B cell (primary cell): ENCODE results near the gene SLC22A31. TPM values are rescaled to one million over a fixed set of nuclear protein-coding genes. Genes with fewer than 3 reads are reported as not detected.
A peak's percentile ranks its signal among the peaks of the same experiment; 100 is the strongest.

ENCODE experiments used
- ATAC-seq: fragments of 200-7000 bp; cut with Tn5 transposase; one replicate; pipeline ENCODE4 v1.10.0; 2021; ENCODE audit warnings: low read depth, mild to moderate bottlenecking, moderate number of reproducible peaks, moderate library complexity
- CTCF ChIA-PET: fragments of 350-600 bp; sonication (Branson Sonifier 250); formaldehyde crosslinking; loops from one replicate; lab custom pipeline; 2021; ENCODE audit warnings: antibody characterized with exemption, inconsistent platforms; lab: Charles Lee
- POLR2A ChIA-PET: fragments of 350-600 bp; sonication (Branson Sonifier 250); formaldehyde crosslinking; loops from one replicate; lab custom pipeline; 2021; ENCODE audit warnings: antibody characterized with exemption; lab: Charles Lee
- DNase-seq: peaks from one replicate; pipeline ENCODE4 v3.0.0; 2013
- H2AFZ ChIP-seq: 2 replicates; pipeline ENCODE4 v1.6.1; 2012; ENCODE audit warnings: mild to moderate bottlenecking, low read depth, low read length; ENCODE audit not compliant: insufficient read depth, poor library complexity, severe bottlenecking
- H3K27ac ChIP-seq, 2 donors: 1 replicate in 1 of 2; 2 replicates in 1 of 2; pipeline ENCODE4 v1.5.1; 2012 to 2013; ENCODE audit warnings: low read length in 2 of 2, mild to moderate bottlenecking in 2 of 2, moderate library complexity in 1 of 2
- H3K27me3 ChIP-seq, 4 experiments: fragments of 200-600 bp in 1 of 4; sonication (generic) in 1 of 4; replicated peaks in 1 of 4; 1 replicate in 2 of 4; 2 replicates in 2 of 4; pipeline versions ENCODE4 v1.6.1 to v1.7.0; 2013 to 2016; ENCODE audit warnings: low read length in 3 of 4, mild to moderate bottlenecking in 2 of 4, mixed read lengths in 1 of 4, moderate library complexity in 1 of 4; ENCODE audit not compliant: insufficient read depth in 4 of 4, control insufficient read depth in 3 of 4; ENCODE audit errors: control extremely low read depth in 1 of 4
- H3K36me3 ChIP-seq, 2 experiments: replicated peaks in 1 of 2; 1 replicate in 1 of 2; 2 replicates in 1 of 2; pipeline versions ENCODE4 v1.6.1 to v1.7.1; 2013; ENCODE audit warnings: low read length in 1 of 2; ENCODE audit not compliant: insufficient read depth in 2 of 2, control insufficient read depth in 1 of 2; ENCODE audit errors: control extremely low read depth in 1 of 2, extremely low read depth in 1 of 2
- H3K4me1 ChIP-seq, 2 donors: fragments of 200-600 bp in 1 of 2; sonication (generic) in 1 of 2; 1 replicate in 1 of 2; 2 replicates in 1 of 2; pipeline versions ENCODE4 v1.5.1 to v1.6.1; 2013 to 2017; ENCODE audit warnings: low read length in 2 of 2; ENCODE audit not compliant: control insufficient read depth in 2 of 2, insufficient read depth in 2 of 2
- H3K4me2 ChIP-seq: replicated peaks from 2 replicates; pipeline ENCODE3; 2012; ENCODE audit warnings: mild to moderate bottlenecking, low read depth, low read length; ENCODE audit not compliant: poor library complexity, severe bottlenecking
- H3K4me3 ChIP-seq, 5 experiments: fragments of 200-600 bp in 1 of 5; sonication (generic) in 1 of 5; 1 replicate in 3 of 5; 2 replicates in 2 of 5; pipeline versions ENCODE4 v1.5.1 to v1.7.0; 2011 to 2016; ENCODE audit warnings: low read length in 4 of 5, mild to moderate bottlenecking in 4 of 5, low read depth in 2 of 5, control low read depth in 1 of 5, moderate library complexity in 1 of 5; ENCODE audit not compliant: insufficient read depth in 1 of 5; ENCODE audit errors: control extremely low read depth in 1 of 5, extremely low read depth in 1 of 5
- H3K79me2 ChIP-seq: fragments of 200-600 bp; sonication (generic); one replicate; pipeline ENCODE4 v1.6.0; 2016; ENCODE audit warnings: low read length; ENCODE audit not compliant: control insufficient read depth, insufficient read depth
- H3K9ac ChIP-seq: fragments of 200-600 bp; sonication (generic); 2 replicates; pipeline ENCODE4 v1.6.1; 2017; ENCODE audit warnings: mild to moderate bottlenecking, low read length, moderate library complexity
- H3K9me3 ChIP-seq, 3 donors: one replicate each; pipeline versions ENCODE4 v1.6.1 to v1.7.1; 2013; ENCODE audit warnings: low read length in 2 of 3; ENCODE audit not compliant: control insufficient read depth in 2 of 3, insufficient read depth in 1 of 3; ENCODE audit errors: control extremely low read depth in 1 of 3
- H4K20me1 ChIP-seq: 2 replicates; pipeline ENCODE4 v1.6.0; 2012; ENCODE audit warnings: mild to moderate bottlenecking, low read length; ENCODE audit not compliant: insufficient read depth, control insufficient read depth, poor library complexity, severe bottlenecking
- H3K27ac Mint-ChIP-seq: one replicate; pipeline ENCODE4 v1.8.0; 2021; ENCODE audit warnings: mixed read lengths
- H3K27me3 Mint-ChIP-seq: one replicate; pipeline ENCODE4 v1.8.0; 2021; ENCODE audit warnings: mixed read lengths
- H3K4me1 Mint-ChIP-seq: one replicate; pipeline ENCODE4 v1.8.0; 2021; ENCODE audit warnings: mixed read lengths
- H3K4me3 Mint-ChIP-seq: one replicate; pipeline ENCODE4 v1.8.0; 2021; ENCODE audit warnings: mixed read lengths
- H3K9me3 Mint-ChIP-seq: one replicate; pipeline ENCODE4 v1.8.0; 2022; ENCODE audit warnings: mixed read lengths; ENCODE audit not compliant: insufficient read depth
- CTCF ChIP-seq: fragments of 200-600 bp; IDR thresholded peaks from one replicate; pipeline ENCODE4 v1.8.0; 2022; ENCODE audit warnings: antibody characterized with exemption, mild to moderate bottlenecking
- EZH2 ChIP-seq: IDR thresholded peaks from 2 replicates; pipeline ENCODE4 v1.6.1; 2012; ENCODE audit warnings: borderline replicate concordance, low read depth, mild to moderate bottlenecking, moderate library complexity, low read length; ENCODE audit not compliant: insufficient read depth, poor library complexity, severe bottlenecking
- WGBS: methylation state at CpG from one replicate; pipeline ENCODE4 v1.1.5; 2013; ENCODE audit warnings: missing lambda C conversion rate; ENCODE audit not compliant: insufficient coverage; 5-methylcytosine and 5-hydroxymethylcytosine counted together
- intact Hi-C: fragments of 100-400 bp; cut with micrococcal nuclease; formaldehyde crosslinking; loops from one replicate; pipeline ENCODE4 v1.10.0; 2022
- polyA plus RNA-seq: library from polyadenylated mRNA; depleted of rRNA; stranded (reverse); fragments of >200 nt; gene quantifications from 2 replicates; pipeline ENCODE4 v1.2.3, GENCODE V29; 2012
- total RNA-seq, 2 donors: library from RNA; stranded (reverse); fragments of 120-200 nt in 1 of 2; gene quantifications; 1 replicate in 1 of 2; 2 replicates in 1 of 2; pipeline versions ENCODE4 v1.2.3 to v1.2.4, GENCODE V29; 2013 to 2022

The SLC22A31 gene
- total and polyA plus RNA-seq, 2 donors (not counting 1 experiment from before 2014, with no cell fraction given): 0.33 TPM; not detected in 1

- no peaks in the 10 kb centered on the region for H3K4me1 ChIP-seq
- peaks cover 7% of the 10 kb centered on the region for H4K20me1 ChIP-seq
- intact Hi-C loops: no loop called here
- Mint-ChIP-seq H3K4me1 (peaks cover 22% of the 10 kb centered on the region), H3K4me3 (no peak overlapping the region), H3K27ac (peak overlapping the region; percentile 26), H3K9me3 (no peaks in the 10 kb centered on the region), H3K27me3 (no peaks in the 10 kb centered on the region)
- TF ChIP-seq EZH2: no peak
- TF ChIP-seq CTCF: no peak
- DNase-seq: no peak
- no peak overlapping the region for H3K4me2 ChIP-seq
- H3K27ac ChIP-seq: no peak overlapping the region
- no peak overlapping the region for H2AFZ ChIP-seq
- POLR2A ChIA-PET: no interaction called here
- peaks cover 0 to 16% of the 10 kb centered on the region in 2 experiments for H3K36me3 ChIP-seq
- H3K4me3 ChIP-seq: no peak overlapping the region
- no peaks in the 10 kb centered on the region for H3K79me2 ChIP-seq
- no peak for ATAC-seq
- no peaks in the 10 kb centered on the region for H3K27me3 ChIP-seq
- H3K9me3 ChIP-seq: peaks cover 0 to 11% (median 1%) of the 10 kb centered on the region in 3 donors
- CTCF ChIA-PET: interaction anchor here (1.3 kb wide), 1 partner anchor 39 kb away, joined by 3 read pairs; no protein-coding TSS in a partner anchor
- WGBS: 78% methylated on average over 18 of the region's 24 CpGs
- no peak overlapping the region for H3K9ac ChIP-seq
These were observed 45.8 kb downstream of the SLC22A31 start for GRCh38 chr16:89154390-89155183.

GRCh38 chr16:89153848-89154271, 46.5 kb downstream of the SLC22A31 start:
- Histone ChIP-seq H3K27ac (no peak overlapping the region), H2AFZ (no peak overlapping the region), H3K4me1 (no peaks in the 10 kb centered on the region), H3K9ac (no peak overlapping the region), H3K36me3 (peaks cover 0 to 19% of the 10 kb centered on the region in 2 experiments), H3K79me2 (no peaks in the 10 kb centered on the region), H3K4me2 (no peak overlapping the region), H4K20me1 (peaks cover 7% of the 10 kb centered on the region), H3K4me3 (no peak overlapping the region), H3K9me3 (peaks cover 0 to 17% (median 6%) of the 10 kb centered on the region in 3 donors), H3K27me3 (no peaks in the 10 kb centered on the region)
- intact Hi-C loops: loop anchor here (2.0 kb wide), 1 partner anchor 17 kb away; the partner anchor contains the start of gene CDH15
- Mint-ChIP-seq H3K27ac (no peak overlapping the region), H3K4me1 (peaks cover 22% of the 10 kb centered on the region), H3K27me3 (no peaks in the 10 kb centered on the region), H3K9me3 (no peaks in the 10 kb centered on the region), H3K4me3 (no peak overlapping the region)
- CTCF ChIA-PET: interaction anchor here (1.3 kb wide), 1 partner anchor 38 kb away, joined by 3 read pairs; no protein-coding TSS in a partner anchor
- ATAC-seq: no peak
- WGBS: 93% methylated on average over 14 of the region's 19 CpGs
- TF ChIP-seq CTCF: no peak
- TF ChIP-seq EZH2: no peak
- no peak for DNase-seq
- POLR2A ChIA-PET: no interaction called here
